ENCODE measurements around the gene PCDH12. TPM values are rescaled to one million over a fixed set of nuclear protein-coding genes. Genes with fewer than 3 reads are reported as not detected.

PCDH12 gene
- polyA plus RNA-seq, 1 donor from 2014 or later = not detected

- no peak for TF ChIP-seq POLR2AphosphoS5 (IDR thresholded peaks at IDR 0.05)
- no peak for TF ChIP-seq REST (IDR thresholded peaks at IDR 0.05; ENCODE audit: borderline replicate concordance)
- no peak for TF ChIP-seq TAF1 (IDR thresholded peaks at IDR 0.05; ENCODE audit: low read depth)
- TF ChIP-seq EP300 (conservative IDR thresholded peaks at IDR 0.05; ENCODE audit: poor library complexity, severe bottlenecking) = no peak
- no peak overlapping the region for H3K27ac ChIP-seq (ENCODE audit: low read length)
- H3F3A ChIP-seq (ENCODE audit: insufficient read depth, low read length, poor library complexity, severe bottlenecking) = no peaks in the 10 kb centered on the region
These were observed 28.5 kb downstream of the PCDH12 start for GRCh38 chr5:141929398-141930058.

GRCh38 chr5:141928051-141928450 is 30.0 kb downstream of the PCDH12 start:
- Histone ChIP-seq H3F3A (ENCODE audit: insufficient read depth, low read length, poor library complexity, severe bottlenecking) (no peaks in the 10 kb centered on the region), H3K9me2 (ENCODE audit: insufficient read depth, low read length) (no peaks in the 10 kb centered on the region), H3K9me3 (ENCODE audit: low read length) (no peaks in the 10 kb centered on the region), H2AFZ (ENCODE audit: low read depth, low read length) (no peak overlapping the region), H3K4me2 (ENCODE audit: low read length) (no peak overlapping the region), H3K9ac (ENCODE audit: low read length) (no peak overlapping the region), H3K4me3 (ENCODE audit: low read length) (no peak overlapping the region), H3K36me3 (ENCODE audit: insufficient read depth, low read length) (no peaks in the 10 kb centered on the region), H3K79me2 (replicated peaks; ENCODE audit: insufficient read depth, low read length) (no peaks in the 10 kb centered on the region), H3K27ac (ENCODE audit: low read length) (no peak overlapping the region), H4K20me1 (ENCODE audit: insufficient read depth) (no peaks in the 10 kb centered on the region), H3K27me3 (ENCODE audit: insufficient read depth, low read depth, low read length) (no peaks in the 10 kb centered on the region)
- TF ChIP-seq EP300 (conservative IDR thresholded peaks at IDR 0.05; ENCODE audit: poor library complexity, severe bottlenecking) (no peak), MXI1 (conservative IDR thresholded peaks at IDR 0.05; ENCODE audit: poor library complexity, severe bottlenecking) (no peak), EZH2 (IDR thresholded peaks at IDR 0.05; ENCODE audit: borderline replicate concordance, insufficient read depth, low read length, poor library complexity, severe bottlenecking) (no peak), POLR2AphosphoS5 (IDR thresholded peaks at IDR 0.05) (no peak), TAF1 (IDR thresholded peaks at IDR 0.05; ENCODE audit: low read depth) (no peak)

More at GRCh38 chr5:141929398-141930058, 28.5 kb downstream of the PCDH12 start:
- no peaks in the 10 kb centered on the region for H4K20me1 ChIP-seq (ENCODE audit: insufficient read depth)
- no peaks in the 10 kb centered on the region for H3K79me2 ChIP-seq (replicated peaks; ENCODE audit: insufficient read depth, low read length)
- H3K9me2 ChIP-seq (ENCODE audit: insufficient read depth, low read length) = no peaks in the 10 kb centered on the region
- no peak overlapping the region for H3K9ac ChIP-seq (ENCODE audit: low read length)
- no peak overlapping the region for H3K4me3 ChIP-seq (ENCODE audit: low read length)
- no peaks in the 10 kb centered on the region for H3K36me3 ChIP-seq (ENCODE audit: insufficient read depth, low read length)
- no peaks in the 10 kb centered on the region for H3K27me3 ChIP-seq (ENCODE audit: insufficient read depth, low read depth, low read length)
- H3K9me3 ChIP-seq (ENCODE audit: low read length) = no peaks in the 10 kb centered on the region
- H2AFZ ChIP-seq (ENCODE audit: low read depth, low read length) = no peak overlapping the region
- no peak overlapping the region for H3K4me2 ChIP-seq (ENCODE audit: low read length)

GRCh38 chr5:141926434-141926833 is 31.6 kb downstream of the PCDH12 start:
- Histone ChIP-seq H3K9me3 (ENCODE audit: low read length) (no peaks in the 10 kb centered on the region), H3K36me3 (ENCODE audit: insufficient read depth, low read length) (no peaks in the 10 kb centered on the region), H3K79me2 (replicated peaks; ENCODE audit: insufficient read depth, low read length) (no peaks in the 10 kb centered on the region), H2AFZ (ENCODE audit: low read depth, low read length) (no peak overlapping the region), H3F3A (ENCODE audit: insufficient read depth, low read length, poor library complexity, severe bottlenecking) (no peaks in the 10 kb centered on the region), H3K27ac (ENCODE audit: low read length) (no peak overlapping the region), H4K20me1 (ENCODE audit: insufficient read depth) (no peaks in the 10 kb centered on the region), H3K9me2 (ENCODE audit: insufficient read depth, low read length) (no peaks in the 10 kb centered on the region), H3K4me2 (ENCODE audit: low read length) (no peak overlapping the region), H3K27me3 (ENCODE audit: insufficient read depth, low read depth, low read length) (no peaks in the 10 kb centered on the region), H3K9ac (ENCODE audit: low read length) (no peak overlapping the region), H3K4me3 (ENCODE audit: low read length) (no peak overlapping the region)
- TF ChIP-seq EZH2 (IDR thresholded peaks at IDR 0.05; ENCODE audit: borderline replicate concordance, insufficient read depth, low read length, poor library complexity, severe bottlenecking) (no peak), EP300 (conservative IDR thresholded peaks at IDR 0.05; ENCODE audit: poor library complexity, severe bottlenecking) (no peak)

Measured in neural cell (in vitro differentiated cells).